SKM-1 (cell line): Measurements from ENCODE around the gene CARHSP1.
"Not testable (repeated sequence)": the region's sequence is repeated elsewhere in the genome, so short reads cannot be mapped to it uniquely, and the experiment has no call there.

Source experiments
- DNase-seq: peaks from one replicate; lab custom pipeline; 2025; ENCODE audit not compliant: unreplicated experiment; lab: John Stamatoyannopoulos, UW

The CARHSP1 gene

GRCh38 chr16:8873866-8874195 lies 5.0 kb upstream of the CARHSP1 start:
- DNase-seq, result not testable (repeated sequence)

DNA sequence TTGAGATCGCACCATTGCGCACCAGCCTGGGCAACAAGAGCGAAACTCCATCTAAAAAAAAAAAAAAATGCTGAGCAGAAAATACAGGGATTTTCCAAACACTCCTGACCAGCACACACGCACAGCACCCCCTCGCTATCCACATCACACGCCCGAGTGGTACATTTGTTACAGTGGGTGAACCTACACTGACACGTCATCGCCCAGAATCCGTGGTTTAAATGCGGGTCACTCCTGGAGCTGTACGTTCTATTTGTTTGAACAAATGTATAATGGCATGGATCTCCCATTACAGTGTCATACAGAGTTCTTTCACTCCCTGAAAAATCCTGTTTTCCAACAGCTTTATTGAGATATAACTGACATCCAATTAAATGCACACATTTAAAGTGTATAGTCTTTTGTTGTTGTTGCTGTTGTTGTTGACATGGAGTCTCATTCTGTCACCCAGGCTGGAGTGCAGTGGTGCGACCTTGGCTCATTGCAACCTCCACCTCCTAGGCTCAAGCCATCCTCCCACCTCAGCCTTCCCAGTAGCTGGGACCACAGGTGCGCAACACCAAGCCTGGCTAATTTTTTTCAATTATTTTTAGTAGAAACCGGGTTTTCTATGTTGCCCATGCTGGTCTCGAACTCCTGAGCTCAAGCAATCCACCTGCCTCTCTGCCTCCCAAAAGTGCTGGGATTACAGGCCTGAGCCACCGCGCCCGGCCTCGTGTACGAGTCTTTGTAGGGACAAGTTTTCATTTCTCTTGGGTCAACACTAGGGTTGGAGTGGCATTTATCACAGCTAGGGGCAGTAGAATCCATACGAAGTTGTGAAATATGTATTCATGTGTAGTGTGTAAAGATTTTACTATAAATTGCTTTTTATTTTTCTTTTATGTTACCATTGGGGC lies 4.4 kb upstream of the CARHSP1 start:
- DNase-seq, result no peak

- no peak for DNase-seq
Measured at GRCh38 chr16:8872071-8872470, 3.3 kb upstream of the CARHSP1 start.

GRCh38 chr16:8869988-8870241 lies 1.1 kb upstream of the CARHSP1 start:
- DNase-seq, result not testable (repeated sequence)

- DNase-seq, result no peak
Measured at GRCh38 chr16:8869212-8869987, 594 bp upstream of the CARHSP1 start.

DNA sequence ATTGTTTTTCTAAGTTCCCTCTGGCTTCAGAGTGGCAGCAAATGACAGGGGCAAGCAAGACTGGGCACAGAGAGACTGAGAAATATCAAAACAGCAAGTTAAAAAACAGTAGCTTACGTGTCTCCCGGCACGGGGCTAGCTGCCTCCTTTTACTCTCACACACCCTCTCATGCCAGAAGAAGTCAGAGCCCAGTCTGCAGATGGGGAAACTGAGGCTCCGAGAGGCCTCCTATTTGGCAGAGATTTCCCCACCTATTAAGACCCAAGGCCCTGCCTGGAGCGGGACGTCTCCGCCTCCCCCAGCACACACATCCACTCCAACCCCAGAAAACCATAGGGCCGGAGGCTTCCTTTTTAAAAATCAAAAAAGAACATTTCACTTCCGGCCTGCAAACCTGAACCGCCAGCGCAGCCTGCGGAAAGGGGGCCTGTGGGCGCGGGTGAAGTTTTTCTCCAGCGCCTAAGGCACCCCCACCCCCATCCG lies 832 bp downstream of the CARHSP1 start:
- DNase-seq, result no peak

DNA sequence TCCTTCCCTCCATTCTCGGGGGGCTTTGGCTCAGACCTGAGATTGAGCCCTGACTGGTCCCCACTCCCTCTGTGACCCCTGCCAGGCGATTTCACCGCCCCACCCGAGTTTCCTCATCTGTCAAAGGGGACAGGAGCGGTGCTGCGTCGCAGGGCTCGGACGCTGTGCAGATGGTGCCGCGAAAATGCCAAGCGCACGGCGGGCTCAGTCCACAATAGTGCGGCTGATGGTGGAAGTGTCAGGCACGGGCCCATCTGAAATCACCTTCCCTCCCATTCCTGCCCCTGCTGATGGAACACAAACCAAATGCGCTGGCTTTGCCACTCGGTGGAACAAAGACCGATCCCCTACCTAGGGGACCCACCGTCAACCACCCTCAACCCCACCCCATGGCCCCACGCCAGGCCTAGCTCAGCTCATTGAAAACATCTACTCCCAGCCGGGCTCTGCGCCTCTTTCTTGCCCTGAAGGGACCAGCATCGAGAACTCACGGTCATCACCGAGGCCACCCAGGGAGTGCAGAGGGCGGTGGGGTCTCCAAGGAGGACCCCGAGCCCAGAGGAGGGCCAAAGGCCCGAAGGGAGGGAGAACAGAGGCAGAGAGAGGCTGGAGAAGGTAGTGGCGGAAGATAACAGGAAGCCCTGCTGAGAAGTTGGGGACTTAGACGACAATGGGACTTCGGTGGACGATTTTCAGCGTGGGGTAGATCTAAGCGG lies 1.4 kb downstream of the CARHSP1 start:
- no peak for DNase-seq

DNA sequence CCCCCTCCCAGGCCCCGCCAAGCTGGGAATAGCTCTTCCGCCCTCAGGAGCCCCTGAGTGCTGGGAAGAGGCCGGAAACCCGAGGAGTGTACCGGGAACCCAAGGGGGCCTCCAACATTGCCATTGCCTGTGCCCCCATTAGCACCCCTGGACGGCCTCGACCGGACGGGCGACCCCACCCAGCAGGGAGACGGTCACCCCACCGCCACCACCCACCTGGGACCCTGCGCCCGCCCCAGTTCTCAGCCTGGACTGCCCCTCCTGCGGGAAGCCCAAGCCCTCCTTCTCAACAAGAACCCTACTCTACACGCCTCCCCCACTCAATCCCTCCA lies 2.0 kb downstream of the CARHSP1 start:
- DNase-seq, result no peak

DNA sequence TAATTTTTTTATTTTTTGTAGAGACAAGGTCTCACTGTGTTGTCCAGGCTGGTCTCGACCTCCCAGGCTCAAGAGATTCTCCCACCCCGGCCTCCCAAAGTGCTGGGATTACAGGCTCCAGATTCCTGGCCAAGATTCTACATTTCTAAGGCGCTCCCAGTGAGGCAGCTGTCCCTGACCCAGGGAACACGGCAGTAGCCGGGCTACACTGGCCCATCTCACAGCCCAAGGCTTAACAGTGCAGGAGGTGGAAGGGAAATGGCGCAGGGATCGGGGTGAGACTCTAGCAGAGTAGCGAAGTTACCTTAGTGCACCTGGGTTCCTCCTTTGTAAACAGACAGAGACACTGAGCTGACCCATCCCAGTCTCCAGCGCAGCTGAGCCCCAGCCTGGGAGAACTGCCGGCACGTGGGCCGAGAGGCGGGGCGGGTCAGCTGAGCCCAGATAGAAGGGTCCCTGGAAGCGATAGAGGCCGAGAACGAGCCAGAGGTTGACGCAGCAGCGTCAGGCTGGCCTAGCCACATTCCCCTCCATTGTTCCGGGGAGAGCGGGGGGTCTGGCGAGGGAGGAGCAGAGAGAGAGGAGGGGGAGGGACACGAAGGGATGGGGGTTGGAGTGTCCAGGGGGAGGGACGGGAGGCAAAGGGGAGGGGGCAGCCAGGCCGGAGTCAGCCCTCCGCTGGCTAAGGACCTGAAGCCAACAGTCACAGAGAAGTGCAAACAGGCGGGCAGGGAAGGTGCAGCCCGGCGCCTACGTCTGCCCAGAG lies 2.5 kb downstream of the CARHSP1 start:
- DNase-seq, result no peak

DNA sequence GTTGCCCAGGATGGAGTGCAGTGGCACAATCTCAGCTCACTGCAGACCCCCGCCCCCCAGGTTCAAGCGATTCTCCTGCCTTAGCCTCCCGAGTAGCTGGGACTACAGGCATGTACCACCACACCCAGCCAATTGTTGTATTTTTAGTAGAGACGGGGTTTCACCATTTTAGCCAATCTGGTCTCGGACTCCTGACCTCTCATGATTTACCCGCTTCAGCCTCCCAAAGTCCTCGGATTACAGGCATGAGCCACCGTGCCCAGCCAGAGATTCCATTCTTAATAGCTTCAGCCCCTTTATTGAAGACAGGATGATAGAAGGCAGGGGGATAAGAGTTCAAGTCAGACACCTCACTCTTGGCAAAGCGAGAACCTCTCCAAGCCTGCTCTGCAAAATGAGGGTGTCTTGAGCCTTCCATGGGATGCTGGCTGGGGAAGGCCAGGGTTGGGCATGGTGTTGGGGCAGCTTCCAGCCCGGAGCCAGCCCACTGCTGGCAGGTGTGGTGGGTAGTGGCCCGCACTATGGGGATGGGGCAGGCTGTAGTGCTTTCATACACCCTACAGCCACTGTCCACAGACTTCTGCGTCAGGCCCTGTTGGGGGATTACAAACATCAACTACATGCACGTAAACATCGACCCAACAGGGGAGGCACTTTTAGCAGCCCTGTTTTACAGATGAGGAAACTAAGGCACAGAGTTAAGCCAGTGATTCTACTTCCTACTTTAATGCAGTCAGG lies 3.5 kb downstream of the CARHSP1 start:
- no peak for DNase-seq

GRCh38 chr16:8864480-8865110 lies 4.2 kb downstream of the CARHSP1 start:
- no peak for DNase-seq

DNA sequence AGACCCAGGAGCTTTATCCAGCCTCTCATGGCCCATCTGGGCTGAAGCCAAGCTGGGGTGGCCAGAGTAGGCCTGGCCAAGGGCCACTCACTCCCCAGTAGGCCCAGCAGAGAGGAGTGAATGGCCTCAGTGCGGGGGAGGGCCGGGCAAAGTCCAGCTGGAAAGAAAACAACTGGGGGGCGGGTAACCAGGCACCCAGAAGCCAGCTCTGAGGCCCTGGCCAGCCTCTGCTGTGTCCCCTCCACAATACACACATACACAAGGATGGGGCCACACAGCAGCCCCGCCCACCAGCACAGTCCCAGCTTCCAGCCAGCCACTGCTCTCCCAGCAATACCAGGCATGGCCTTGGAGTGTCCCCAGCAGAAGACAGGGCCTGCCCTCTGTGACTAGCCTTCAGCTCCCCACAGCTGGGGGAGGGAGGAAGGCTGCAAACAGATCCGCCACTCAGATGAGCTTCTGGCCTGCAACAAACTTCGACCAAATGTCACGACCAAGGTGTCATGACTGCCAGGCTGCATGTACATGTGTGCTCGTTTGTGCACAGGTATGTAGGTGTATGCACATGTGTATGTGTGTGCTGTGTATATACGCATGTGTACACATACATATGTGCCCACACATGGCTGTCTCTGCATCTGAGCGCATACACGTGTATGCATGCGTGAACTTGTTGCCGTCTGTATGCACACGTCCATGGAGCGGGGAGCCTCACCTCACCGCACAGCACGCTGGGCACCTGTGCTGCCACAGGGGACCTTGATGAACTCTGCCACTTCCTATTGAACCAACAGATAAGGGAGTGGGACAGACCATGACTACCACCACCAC lies 5.0 kb downstream of the CARHSP1 start:
- no peak for DNase-seq

- no peak for DNase-seq
Measured at GRCh38 chr16:8862309-8863130, 6.3 kb downstream of the CARHSP1 start.

GRCh38 chr16:8861563-8862308 lies 7.1 kb downstream of the CARHSP1 start:
- DNase-seq, result no peak

GRCh38 chr16:8859913-8860881 lies 8.6 kb downstream of the CARHSP1 start:
- DNase-seq, result no peak
